ENCODE measurements around the gene ADGRF3. TPM values are rescaled to one million over a fixed set of nuclear protein-coding genes. Genes with fewer than 3 reads are reported as not detected.

Gene ADGRF3
- total and polyA plus RNA-seq, 2 of the 8 experiments (the other 6 are each of a cell fraction or from before 2014, with no cell fraction given): 0.54 to 0.69 TPM

DNA sequence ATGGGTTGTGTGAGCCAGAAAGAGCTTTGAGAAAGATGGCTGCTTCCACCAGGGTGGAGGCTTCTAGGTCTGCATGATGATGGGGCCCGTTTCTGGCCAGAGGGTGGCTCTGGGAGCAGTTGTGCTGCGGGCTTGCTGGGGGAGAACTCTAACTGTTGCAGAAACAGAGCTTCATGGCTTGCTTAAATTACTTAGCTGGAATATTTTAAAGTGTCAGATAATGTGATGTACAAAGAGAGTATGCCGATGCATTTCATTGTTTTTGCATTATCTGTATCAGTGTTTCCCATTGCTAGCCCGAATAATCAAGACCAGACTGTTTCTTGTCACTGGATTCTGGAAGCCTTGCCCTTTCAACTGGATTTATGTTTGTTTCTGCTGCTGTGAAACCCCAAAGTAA is 48.8 kb upstream of the ADGRF3 start:
- H3K14ac ChIP-seq (ENCODE audit: insufficient read length): no peak overlapping the region
- no peak overlapping the region for H4K8ac ChIP-seq (ENCODE audit: extremely low read depth, insufficient read depth, low read length)
- no peak overlapping the region for H2BK12ac ChIP-seq (ENCODE audit: low read depth, low read length)
- no peak overlapping the region for H2AFZ ChIP-seq (ENCODE audit: low read length)
- H3K56ac ChIP-seq (replicated peaks; ENCODE audit: insufficient read length, low read depth, low read length): no peak overlapping the region
- TF ChIP-seq RAD21 (IDR thresholded peaks at IDR 0.05 in 1 of 2, conservative IDR thresholded peaks at IDR 0.05 in 1 of 2; ENCODE audit: low read depth in 2 of 2, low read length in 2 of 2) (0 out of 4 replicates have a peak, but pooled peaks of 1 of the 2 experiments have one; percentile 6), GTF2F1 (IDR thresholded peaks at IDR 0.05; ENCODE audit: borderline replicate concordance, low read depth, low read length) (no peak), NRF1 (IDR thresholded peaks at IDR 0.05; ENCODE audit: low read depth, low read length) (no peak), YY1 (IDR thresholded peaks at IDR 0.05; ENCODE audit: low read depth, low read length) (0 out of 2 replicates have a peak, but pooled peaks have one; percentile 10), TAF1 (IDR thresholded peaks at IDR 0.05; ENCODE audit: low read depth, low read length) (no peak), BACH1 (IDR thresholded peaks at IDR 0.05; ENCODE audit: low read length) (no peak)
- H4K20me1 ChIP-seq (replicated peaks in 1 of 2; ENCODE audit: control insufficient read depth in 1 of 2, insufficient read depth in 2 of 2, low read length in 2 of 2): peaks cover 0 to 1% of the 10 kb centered on the region in 2 experiments
- no peak overlapping the region for H3K23ac ChIP-seq (ENCODE audit: insufficient read length)
- no peak overlapping the region for H3K27ac ChIP-seq (ENCODE audit: low read depth, low read length)
- H3K4me1 ChIP-seq (replicated peaks in 1 of 4; ENCODE audit: control insufficient read depth in 3 of 4, insufficient read depth in 4 of 4, low read length in 3 of 4): peaks cover 0 to 2% (median 0%) of the 10 kb centered on the region in 4 experiments; a peak in 1 of 7 replicates
- no peak overlapping the region for H2BK20ac ChIP-seq (ENCODE audit: low read length)
- H3K79me1 ChIP-seq (ENCODE audit: low read depth, low read length): no peaks in the 10 kb centered on the region
- POLR2A ChIA-PET (ENCODE audit: partially characterized antibody): interaction anchor here (0.6 kb wide), 1 partner anchor 429 kb away, joined by 3 read pairs; no protein-coding TSS in a partner anchor
- WGBS, 2 experiments (ENCODE audit: extremely low coverage in 1 of 2, insufficient coverage in 1 of 2, insufficient read length in 1 of 2, insufficient replicate concordance in 2 of 2, low coverage in 1 of 2, low lambda C conversion rate in 2 of 2, missing lambda C conversion rate in 1 of 2): 92% methylated on average over 4 of the region's 4 CpGs; no CpG with 5 or more reads in 1 of the 2 experiments
- H2BK120ac ChIP-seq (replicated peaks; ENCODE audit: low read depth, low read length): no peak overlapping the region
- CTCF ChIA-PET (ENCODE audit: partially characterized antibody): interaction anchor here (0.6 to 1.5 kb wide), 7 partner anchors 10 to 1832 kb away, joined by 3 to 4 read pairs (median 3); partner anchors contain the start of gene OTOF
- FAIRE-seq (no peak), DNase-seq (ENCODE audit: low read depth in 1 of 2, low spot score in 2 of 2) (no peak)
- H2BK15ac ChIP-seq (ENCODE audit: low read length): no peak overlapping the region
- no peaks in the 10 kb centered on the region; a peak in 1 of 4 replicates for H3K79me2 ChIP-seq (ENCODE audit: control insufficient read depth in 1 of 2, insufficient read depth in 2 of 2, low read length in 2 of 2)
- no peak overlapping the region for H3K9ac ChIP-seq (replicated peaks in 1 of 4; ENCODE audit: extremely low read depth in 1 of 4, low read depth in 3 of 4, low read length in 3 of 4)
- no peak overlapping the region for H2BK5ac ChIP-seq (ENCODE audit: low read depth, low read length)
- H4K91ac ChIP-seq (replicated peaks; ENCODE audit: insufficient read length, low read length): no peak overlapping the region
- no peak overlapping the region for H3K4me3 ChIP-seq (ENCODE audit: extremely low read depth in 1 of 4, insufficient read depth in 2 of 4, low read depth in 3 of 4, low read length in 4 of 4)
- H3K4me2 ChIP-seq (ENCODE audit: insufficient read depth in 1 of 2, low read depth in 2 of 2, low read length in 2 of 2): no peak overlapping the region
- no peaks in the 10 kb centered on the region; a peak in 1 of 7 replicates for H3K27me3 ChIP-seq (replicated peaks in 1 of 4; ENCODE audit: control insufficient read depth in 3 of 4, extremely low read depth in 1 of 4, insufficient read depth in 3 of 4, low read length in 3 of 4)
- H3K4ac ChIP-seq (replicated peaks; ENCODE audit: insufficient read length, low read depth, low read length): no peak overlapping the region
- H4K5ac ChIP-seq (ENCODE audit: insufficient read length, low read depth, low read length): no peak overlapping the region
- peaks cover 0 to 9% (median 2%) of the 10 kb centered on the region in 4 experiments; a peak in 6 of 8 replicates for H3K36me3 ChIP-seq (ENCODE audit: control insufficient read depth in 2 of 4, insufficient read depth in 4 of 4, low read length in 3 of 4)
- no peaks in the 10 kb centered on the region for H3K23me2 ChIP-seq (ENCODE audit: low read depth, low read length)
- no peaks in the 10 kb centered on the region for H3K9me3 ChIP-seq (ENCODE audit: insufficient read depth in 2 of 2, low read depth in 1 of 2, low read length in 1 of 2)
- H3K18ac ChIP-seq (ENCODE audit: extremely low read depth, low read length): no peak overlapping the region
- no peak overlapping the region for H2AK5ac ChIP-seq (ENCODE audit: low read depth, low read length)
